ENCODE data around the gene SUN3. TPM values are rescaled to one million over a fixed set of nuclear protein-coding genes. Genes with fewer than 3 reads are reported as not detected.

The SUN3 gene
- total and polyA plus RNA-seq, 2 of the 13 experiments (the other 11 are each of a cell fraction or from before 2014, with no cell fraction given): not detected

DNA sequence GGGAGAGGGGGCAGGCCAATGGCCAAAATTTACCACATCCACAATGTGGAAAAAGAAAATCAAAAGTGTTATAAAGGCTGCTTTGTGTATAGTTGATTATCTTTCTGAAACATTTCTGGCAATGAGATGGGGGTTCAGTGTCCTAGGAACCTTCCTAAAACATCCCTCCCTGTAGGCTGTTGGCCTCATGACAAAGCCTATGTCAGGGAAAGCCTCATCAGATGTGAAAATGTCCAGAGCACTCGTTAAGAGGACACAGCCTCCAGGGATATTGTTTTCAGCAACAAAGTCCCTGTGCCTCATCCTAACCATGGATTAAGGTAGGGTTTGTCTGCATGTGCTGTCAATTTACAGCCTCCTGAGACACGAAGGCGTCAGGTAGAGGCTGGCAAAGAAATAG is 17.0 kb downstream of the SUN3 start (continued):
- TF ChIP-seq, protein P1, sequence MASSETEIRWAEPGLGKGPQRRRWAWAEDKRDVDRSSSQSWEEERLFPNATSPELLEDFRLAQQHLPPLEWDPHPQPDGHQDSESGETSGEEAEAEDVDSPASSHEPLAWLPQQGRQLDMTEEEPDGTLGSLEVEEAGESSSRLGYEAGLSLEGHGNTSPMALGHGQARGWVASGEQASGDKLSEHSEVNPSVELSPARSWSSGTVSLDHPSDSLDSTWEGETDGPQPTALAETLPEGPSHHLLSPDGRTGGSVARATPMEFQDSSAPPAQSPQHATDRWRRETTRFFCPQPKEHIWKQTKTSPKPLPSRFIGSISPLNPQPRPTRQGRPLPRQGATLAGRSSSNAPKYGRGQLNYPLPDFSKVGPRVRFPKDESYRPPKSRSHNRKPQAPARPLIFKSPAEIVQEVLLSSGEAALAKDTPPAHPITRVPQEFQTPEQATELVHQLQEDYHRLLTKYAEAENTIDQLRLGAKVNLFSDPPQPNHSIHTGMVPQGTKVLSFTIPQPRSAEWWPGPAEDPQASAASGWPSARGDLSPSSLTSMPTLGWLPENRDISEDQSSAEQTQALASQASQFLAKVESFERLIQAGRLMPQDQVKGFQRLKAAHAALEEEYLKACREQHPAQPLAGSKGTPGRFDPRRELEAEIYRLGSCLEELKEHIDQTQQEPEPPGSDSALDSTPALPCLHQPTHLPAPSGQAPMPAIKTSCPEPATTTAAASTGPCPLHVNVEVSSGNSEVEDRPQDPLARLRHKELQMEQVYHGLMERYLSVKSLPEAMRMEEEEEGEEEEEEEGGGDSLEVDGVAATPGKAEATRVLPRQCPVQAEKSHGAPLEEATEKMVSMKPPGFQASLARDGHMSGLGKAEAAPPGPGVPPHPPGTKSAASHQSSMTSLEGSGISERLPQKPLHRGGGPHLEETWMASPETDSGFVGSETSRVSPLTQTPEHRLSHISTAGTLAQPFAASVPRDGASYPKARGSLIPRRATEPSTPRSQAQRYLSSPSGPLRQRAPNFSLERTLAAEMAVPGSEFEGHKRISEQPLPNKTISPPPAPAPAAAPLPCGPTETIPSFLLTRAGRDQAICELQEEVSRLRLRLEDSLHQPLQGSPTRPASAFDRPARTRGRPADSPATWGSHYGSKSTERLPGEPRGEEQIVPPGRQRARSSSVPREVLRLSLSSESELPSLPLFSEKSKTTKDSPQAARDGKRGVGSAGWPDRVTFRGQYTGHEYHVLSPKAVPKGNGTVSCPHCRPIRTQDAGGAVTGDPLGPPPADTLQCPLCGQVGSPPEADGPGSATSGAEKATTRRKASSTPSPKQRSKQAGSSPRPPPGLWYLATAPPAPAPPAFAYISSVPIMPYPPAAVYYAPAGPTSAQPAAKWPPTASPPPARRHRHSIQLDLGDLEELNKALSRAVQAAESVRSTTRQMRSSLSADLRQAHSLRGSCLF (CRISPR knock-in tag; IDR thresholded peaks at IDR 0.05; ENCODE audit: borderline replicate concordance): no peak

DNA sequence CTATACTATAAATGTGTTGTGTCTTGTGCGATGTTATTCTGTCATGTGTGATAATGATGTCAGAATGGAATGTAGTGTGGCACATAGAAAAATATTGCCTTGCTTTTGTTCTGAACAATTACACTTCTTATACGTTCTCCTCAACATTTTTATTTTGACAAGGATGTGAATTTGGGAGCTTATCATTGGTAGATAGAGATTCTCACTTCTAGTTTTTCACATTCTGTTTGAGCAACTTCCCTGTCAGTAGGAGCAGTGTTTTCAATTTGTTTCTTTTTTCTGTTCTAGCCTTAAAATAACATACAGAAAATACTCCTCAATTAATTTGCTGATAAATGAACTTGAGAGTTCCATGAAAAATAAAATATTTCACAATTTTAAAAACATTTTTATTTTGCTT is 17.6 kb downstream of the SUN3 start:
- H2AFZ ChIP-seq (ENCODE audit: low read length): no peak overlapping the region
- H4K20me1 ChIP-seq (ENCODE audit: insufficient read depth, low read length): no peaks in the 10 kb centered on the region
- H3K27me3 ChIP-seq (ENCODE audit: control insufficient read depth in 1 of 2, insufficient read depth in 2 of 2, low read length in 2 of 2): peaks cover 0 to 14% of the 10 kb centered on the region in 2 experiments; a peak in 2 of 5 replicates
- FAIRE-seq (no peak), DNase-seq (ENCODE audit: low spot score) (no peak), ATAC-seq (no peak)
- CTCF ChIA-PET (ENCODE audit: low intra/inter-chr PET ratio, low total read pairs): no interaction called here
- no TSS peak for BruUV-seq (replicated peaks)
- intact Hi-C loops (cut with micrococcal nuclease; ENCODE audit: unreplicated experiment): no loop called here
- no peak overlapping the region for H3K4me2 ChIP-seq (ENCODE audit: low read depth, low read length)
- H3K79me2 ChIP-seq (ENCODE audit: insufficient read depth, low read length): no peaks in the 10 kb centered on the region
- in situ Hi-C loops (cut with HindIII; ENCODE audit: extremely low pct_ligation_motif_present, low pct_unique_long_range_greater_than_20kb): no loop called here
- TF ChIP-seq DMAP1 (CRISPR knock-in tag; IDR thresholded peaks at IDR 0.05): no peak
- TF ChIP-seq, protein P2, sequence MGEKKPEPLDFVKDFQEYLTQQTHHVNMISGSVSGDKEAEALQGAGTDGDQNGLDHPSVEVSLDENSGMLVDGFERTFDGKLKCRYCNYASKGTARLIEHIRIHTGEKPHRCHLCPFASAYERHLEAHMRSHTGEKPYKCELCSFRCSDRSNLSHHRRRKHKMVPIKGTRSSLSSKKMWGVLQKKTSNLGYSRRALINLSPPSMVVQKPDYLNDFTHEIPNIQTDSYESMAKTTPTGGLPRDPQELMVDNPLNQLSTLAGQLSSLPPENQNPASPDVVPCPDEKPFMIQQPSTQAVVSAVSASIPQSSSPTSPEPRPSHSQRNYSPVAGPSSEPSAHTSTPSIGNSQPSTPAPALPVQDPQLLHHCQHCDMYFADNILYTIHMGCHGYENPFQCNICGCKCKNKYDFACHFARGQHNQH (CRISPR knock-in tag; IDR thresholded peaks at IDR 0.05): no peak
- H3K9ac ChIP-seq (ENCODE audit: insufficient read depth, low read depth, low read length): no peak overlapping the region
- 34% methylated on average over 2 of the region's 2 CpGs for WGBS (ENCODE audit: low lambda C conversion rate)
- no peaks in the 10 kb centered on the region for H3K36me3 ChIP-seq (replicated peaks in 1 of 2; ENCODE audit: control insufficient read depth in 1 of 2, insufficient read depth in 2 of 2, low read length in 2 of 2)
- no peak overlapping the region for H3K27ac ChIP-seq (ENCODE audit: extremely low read length, insufficient read depth, low read length)
- no peaks in the 10 kb centered on the region for H3K4me1 ChIP-seq (ENCODE audit: insufficient read depth, low read length)
- no peak overlapping the region for H3K4me3 ChIP-seq (replicated peaks in 1 of 3; ENCODE audit: insufficient read depth in 1 of 3, low read depth in 2 of 3, low read length in 3 of 3)
- no peaks in the 10 kb centered on the region for H3K9me3 ChIP-seq (ENCODE audit: low read length)
- POLR2A ChIA-PET: no interaction called here

All from HepG2 (cell line).